Lower leg skin (tissue), 4 donors: ENCODE results near the gene FMNL2. TPM values are rescaled to one million over a fixed set of nuclear protein-coding genes. Genes with fewer than 3 reads are reported as not detected.

Source experiments
- DNase-seq, 2 donors: peaks; one replicate each; pipeline ENCODE4 v3.0.0-alpha.2; 2019; ENCODE audit warnings: low spot score in 2 of 2
- H3K4me3 ChIP-seq: fragments of 200-600 bp; sonication (generic); 2 replicates; pipeline ENCODE4 v1.5.1; 2017; ENCODE audit warnings: mild to moderate bottlenecking, low read depth; ENCODE audit not compliant: poor library complexity, severe bottlenecking
- POLR2A ChIP-seq, 2 donors: fragments of 450-650 bp; IDR thresholded peaks; one replicate each; pipeline ENCODE4 v1.6.1; 2016 to 2017; ENCODE audit warnings: antibody characterized with exemption in 2 of 2, mild to moderate bottlenecking in 1 of 2, moderate library complexity in 1 of 2
- WGBS, 2 donors: methylation state at CpG; one replicate each; pipeline ENCODE4 v1.1.5; 2018; 5-methylcytosine and 5-hydroxymethylcytosine counted together
- intact Hi-C: fragments of 100-400 bp; cut with DNase I; formaldehyde crosslinking; loops from one replicate; pipeline ENCODE4 v1.15.0; 2023; ENCODE audit warnings: low total_unique reads
- total RNA-seq, 4 donors: library from RNA; depleted of rRNA; stranded (reverse); fragments of >200 nt; gene quantifications; one replicate each; pipeline ENCODE4 v1.1.0, GENCODE V29; 2016
- TF ChIP-seq, protein P1 (sequence below), 3 donors: fragments of 450-650 bp; IDR thresholded peaks; one replicate each; pipeline ENCODE4 v1.5.1; 2016; ENCODE audit warnings: antibody characterized with exemption in 3 of 3, mild to moderate bottlenecking in 3 of 3, moderate library complexity in 2 of 3

Gene FMNL2
- total RNA-seq, 4 donors from 2014 or later = 9.6 to 18.3 (median 12.9) TPM

DNA sequence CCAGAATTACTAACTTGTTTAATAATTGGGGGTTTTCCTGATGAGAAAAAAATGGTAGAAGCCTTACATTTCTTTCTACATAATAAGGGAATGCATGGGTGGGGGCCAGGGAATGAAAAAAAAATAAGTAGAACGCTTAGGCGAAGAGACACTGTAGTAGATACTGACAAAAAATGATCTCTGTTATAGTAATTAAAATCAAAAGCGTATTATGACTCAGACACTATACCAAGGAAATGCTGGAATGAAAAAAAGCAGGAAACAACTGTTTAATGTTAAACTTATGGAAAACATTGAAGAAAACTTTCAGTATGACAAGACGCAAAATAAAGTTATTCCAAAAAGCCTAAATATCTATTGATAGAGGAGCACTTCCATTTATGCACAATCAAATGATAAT, 339.4 kb downstream of the FMNL2 start:
- no peak for DNase-seq
- intact Hi-C loops = no loop called here
- TF ChIP-seq, protein P1, sequence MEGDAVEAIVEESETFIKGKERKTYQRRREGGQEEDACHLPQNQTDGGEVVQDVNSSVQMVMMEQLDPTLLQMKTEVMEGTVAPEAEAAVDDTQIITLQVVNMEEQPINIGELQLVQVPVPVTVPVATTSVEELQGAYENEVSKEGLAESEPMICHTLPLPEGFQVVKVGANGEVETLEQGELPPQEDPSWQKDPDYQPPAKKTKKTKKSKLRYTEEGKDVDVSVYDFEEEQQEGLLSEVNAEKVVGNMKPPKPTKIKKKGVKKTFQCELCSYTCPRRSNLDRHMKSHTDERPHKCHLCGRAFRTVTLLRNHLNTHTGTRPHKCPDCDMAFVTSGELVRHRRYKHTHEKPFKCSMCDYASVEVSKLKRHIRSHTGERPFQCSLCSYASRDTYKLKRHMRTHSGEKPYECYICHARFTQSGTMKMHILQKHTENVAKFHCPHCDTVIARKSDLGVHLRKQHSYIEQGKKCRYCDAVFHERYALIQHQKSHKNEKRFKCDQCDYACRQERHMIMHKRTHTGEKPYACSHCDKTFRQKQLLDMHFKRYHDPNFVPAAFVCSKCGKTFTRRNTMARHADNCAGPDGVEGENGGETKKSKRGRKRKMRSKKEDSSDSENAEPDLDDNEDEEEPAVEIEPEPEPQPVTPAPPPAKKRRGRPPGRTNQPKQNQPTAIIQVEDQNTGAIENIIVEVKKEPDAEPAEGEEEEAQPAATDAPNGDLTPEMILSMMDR (IDR thresholded peaks at IDR 0.05) = no peak
- TF ChIP-seq POLR2A (IDR thresholded peaks at IDR 0.05) = no peak

GRCh38 chr2:152676461-152676860, 341.5 kb downstream of the FMNL2 start:
- H3K4me3 ChIP-seq = no peak overlapping the region
- TF ChIP-seq, protein P1 (IDR thresholded peaks at IDR 0.05) = no peak
- no peak for TF ChIP-seq POLR2A (IDR thresholded peaks at IDR 0.05)
- 93% methylated on average over 3 of the region's 3 CpGs for WGBS, 2 donors
- intact Hi-C loops = no loop called here
- DNase-seq = no peak

More for the DNA sequence above, 339.4 kb downstream of the FMNL2 start:
- H3K4me3 ChIP-seq = no peak overlapping the region
- WGBS, 2 donors = 88 to 92% methylated on average over 4 of the region's 4 CpGs

DNA sequence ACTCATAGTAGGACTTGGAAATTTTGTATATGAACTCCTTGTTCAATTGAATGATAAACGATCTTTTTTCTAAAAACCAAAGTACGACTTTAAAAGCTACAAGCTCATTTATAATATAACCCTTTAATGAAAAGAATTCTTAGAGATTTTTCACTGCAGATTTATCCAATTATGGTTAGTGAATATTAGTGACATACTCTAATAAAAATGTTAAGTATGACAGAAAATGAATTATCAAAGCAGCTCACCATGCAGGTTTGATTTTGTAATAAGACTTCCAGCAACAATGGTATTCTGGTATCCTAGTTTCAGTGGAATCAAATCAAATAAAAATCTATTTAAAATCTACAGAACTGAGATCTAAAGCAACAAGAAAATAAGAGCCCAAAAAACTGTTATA, 343.8 kb downstream of the FMNL2 start:
- H3K4me3 ChIP-seq = no peak overlapping the region
- TF ChIP-seq, protein P1 (IDR thresholded peaks at IDR 0.05) = no peak
- TF ChIP-seq POLR2A (IDR thresholded peaks at IDR 0.05) = no peak
- intact Hi-C loops = no loop called here
- 79 to 81% methylated on average over 2 of the region's 2 CpGs for WGBS, 2 donors
- DNase-seq = no peak

DNA sequence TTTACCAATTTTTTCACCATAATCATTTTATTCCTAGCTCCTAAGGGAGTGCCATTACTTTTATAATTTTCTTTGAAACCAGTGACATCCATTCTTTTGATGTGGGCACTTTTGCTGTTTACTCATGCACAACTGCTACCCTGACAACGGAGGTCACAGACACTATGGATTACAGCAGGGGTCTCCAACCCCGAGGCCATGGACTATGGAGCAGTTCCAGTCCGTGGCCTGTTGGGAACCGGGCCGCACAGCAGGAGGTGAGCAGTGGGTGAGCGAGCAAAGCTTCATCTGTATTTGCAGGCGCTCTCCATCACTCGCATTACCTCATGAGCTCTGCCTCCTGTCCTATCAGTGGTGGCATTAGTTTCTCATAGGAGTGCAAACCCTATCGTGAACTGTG, 347.7 kb downstream of the FMNL2 start:
- TF ChIP-seq, protein P1 (IDR thresholded peaks at IDR 0.05) = no peak
- TF ChIP-seq POLR2A (IDR thresholded peaks at IDR 0.05) = no peak
- no peak overlapping the region for H3K4me3 ChIP-seq
- intact Hi-C loops = no loop called here
- DNase-seq = no peak
- 94 to 98% methylated on average over 9 of the region's 9 CpGs for WGBS, 2 donors

DNA sequence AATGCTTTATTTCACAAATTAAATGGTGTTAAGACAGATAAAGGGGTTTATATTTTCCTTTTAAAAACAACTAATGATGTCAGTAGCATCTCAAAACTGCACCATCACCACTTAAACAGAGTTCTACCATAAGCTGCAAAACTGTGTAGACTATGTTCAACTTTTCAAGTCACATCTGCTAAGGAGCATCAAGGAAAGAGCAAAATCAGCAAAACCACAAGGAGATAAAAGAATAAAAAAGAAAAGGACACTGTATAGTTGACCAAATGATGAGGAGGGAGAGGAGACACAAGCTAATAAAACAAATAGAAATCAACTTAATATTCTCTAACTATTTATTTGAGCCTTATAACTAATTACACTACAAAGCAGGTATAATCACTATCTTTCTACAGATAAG, 348.4 kb downstream of the FMNL2 start:
- H3K4me3 ChIP-seq = no peak overlapping the region
- TF ChIP-seq POLR2A (IDR thresholded peaks at IDR 0.05) = no peak
- TF ChIP-seq, protein P1 (IDR thresholded peaks at IDR 0.05) = no peak
- no peak for DNase-seq
- intact Hi-C loops = no loop called here

DNA sequence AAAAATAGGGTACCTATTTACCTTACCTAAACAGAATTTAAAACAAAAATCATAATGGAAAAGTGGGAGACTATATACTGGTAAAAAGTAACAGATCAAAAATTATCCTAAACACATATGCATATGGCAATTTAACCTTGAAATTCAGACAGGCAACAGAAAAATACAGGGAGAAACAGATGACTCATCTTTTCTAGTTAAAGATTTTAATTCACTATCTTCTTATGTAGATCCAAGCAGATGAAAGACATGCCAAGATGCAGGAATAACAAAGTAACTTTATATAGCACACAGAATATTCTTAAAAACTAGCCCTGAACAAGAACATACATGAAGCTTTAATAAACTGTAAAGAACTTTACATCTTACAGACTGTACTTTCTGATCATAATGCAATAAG, 351.3 kb downstream of the FMNL2 start:
- DNase-seq = no peak
- no peak for TF ChIP-seq POLR2A (IDR thresholded peaks at IDR 0.05)
- TF ChIP-seq, protein P1 (IDR thresholded peaks at IDR 0.05) = no peak
- no peak overlapping the region for H3K4me3 ChIP-seq
- intact Hi-C loops = no loop called here
